ENCODE data around the gene CACNA2D3. TPM values are rescaled to one million over a fixed set of nuclear protein-coding genes. Genes with fewer than 3 reads are reported as not detected.

Gene CACNA2D3
- total and polyA plus RNA-seq, 12 donors: 0.51 to 43.5 (median 19.3) TPM

GRCh38 chr3:54083921-54084320, 38.4 kb upstream of the CACNA2D3 start:
- peaks cover 7 to 50% (median 38%) of the 10 kb centered on the region in 7 donors for H3K27me3 ChIP-seq
- WGBS, 2 donors: 57 to 66% methylated on average over 4 of the region's 4 CpGs
- H3K4me3 ChIP-seq: no peak overlapping the region
- no peak overlapping the region for H3K27ac ChIP-seq
- no peak for TF ChIP-seq CTCF (IDR thresholded peaks at IDR 0.05)
- intact Hi-C loops (cut with DNase I): no loop called here
- H3K36me3 ChIP-seq: no peaks in the 10 kb centered on the region
- H3K4me1 ChIP-seq: peaks cover 0 to 5% (median 0%) of the 10 kb centered on the region in 9 donors
- DNase-seq (no peak), ATAC-seq (no peak)
- no peaks in the 10 kb centered on the region for H3K9me3 ChIP-seq

GRCh38 chr3:54085936-54086335, 36.4 kb upstream of the CACNA2D3 start:
- DNase-seq (no peak), ATAC-seq (no peak)
- H3K4me3 ChIP-seq: no peak overlapping the region
- 70 to 71% methylated on average over 6 of the region's 6 CpGs for WGBS, 2 donors
- H3K4me1 ChIP-seq: peaks cover 0 to 5% (median 0%) of the 10 kb centered on the region in 9 donors
- intact Hi-C loops (cut with DNase I): no loop called here
- no peak for TF ChIP-seq CTCF (IDR thresholded peaks at IDR 0.05)
- H3K27me3 ChIP-seq: peaks cover 7 to 54% (median 39%) of the 10 kb centered on the region in 7 donors
- no peak overlapping the region for H3K27ac ChIP-seq
- H3K9me3 ChIP-seq: no peaks in the 10 kb centered on the region
- no peaks in the 10 kb centered on the region for H3K36me3 ChIP-seq

- H3K4me3 ChIP-seq: no peak overlapping the region
Observed at GRCh38 chr3:54086652-54087405, 35.5 kb upstream of the CACNA2D3 start.

More at GRCh38 chr3:54086652-54087405, 35.5 kb upstream of the CACNA2D3 start:
- Histone ChIP-seq H3K9me3 (no peaks in the 10 kb centered on the region), H3K4me1 (peaks cover 0 to 5% (median 0%) of the 10 kb centered on the region in 9 donors), H3K36me3 (no peaks in the 10 kb centered on the region), H3K27me3 (peaks cover 7 to 61% (median 39%) of the 10 kb centered on the region in 7 donors), H3K27ac (no peak overlapping the region)
- WGBS, 2 donors: 82 to 88% methylated on average over 8 of the region's 8 CpGs
- ATAC-seq: no peak
- TF ChIP-seq CTCF (IDR thresholded peaks at IDR 0.05): no peak
- no peak for DNase-seq
- intact Hi-C loops (cut with DNase I): no loop called here
